Naive thymus-derived CD4-positive, alpha-beta T cell (primary cell): ENCODE measurements around the gene TMED3. TPM values are rescaled to one million over a fixed set of nuclear protein-coding genes. Genes with fewer than 3 reads are reported as not detected.

ENCODE experiments used
- ATAC-seq: fragments of 150-1000 bp; cut with Tn5 transposase; 2 replicates; pipeline ENCODE4 v1.10.0; 2021; ENCODE audit warnings: mild to moderate bottlenecking, moderate library complexity
- CTCF ChIA-PET: fragments of 350-600 bp; sonication (Branson Sonifier 250); formaldehyde crosslinking; loops from one replicate; lab custom pipeline; 2021; ENCODE audit warnings: antibody characterized with exemption; lab: Charles Lee
- POLR2A ChIA-PET: fragments of 350-600 bp; sonication (Branson Sonifier 250); formaldehyde crosslinking; loops from one replicate; lab custom pipeline; 2021; ENCODE audit warnings: antibody characterized with exemption, inconsistent platforms; lab: Charles Lee
- DNase-seq, 9 donors: peaks; one replicate each; pipeline versions ENCODE4 v3.0.0 to v3.0.0-alpha.2; 2020 to 2022; ENCODE audit warnings: mixed read lengths in 1 of 9
- H3K27ac ChIP-seq: one replicate; pipeline ENCODE4 v1.7.0; 2013; ENCODE audit warnings: mild to moderate bottlenecking, low read depth, low read length, moderate library complexity
- H3K27me3 ChIP-seq, 2 donors: one replicate each; pipeline ENCODE4 v1.7.0; 2013; ENCODE audit warnings: low read length in 2 of 2, mild to moderate bottlenecking in 2 of 2, moderate library complexity in 2 of 2; ENCODE audit not compliant: control insufficient read depth in 2 of 2, insufficient read depth in 2 of 2
- H3K36me3 ChIP-seq, 3 experiments: 1 replicate in 2 of 3; 2 replicates in 1 of 3; pipeline ENCODE4 v1.7.0; 2013; ENCODE audit warnings: low read length in 3 of 3, mild to moderate bottlenecking in 3 of 3, moderate library complexity in 1 of 3; ENCODE audit not compliant: insufficient read depth in 3 of 3, control insufficient read depth in 2 of 3
- H3K4me1 ChIP-seq, 2 donors: one replicate each; pipeline ENCODE4 v1.7.0; 2013; ENCODE audit warnings: low read length in 2 of 2, mild to moderate bottlenecking in 2 of 2, moderate library complexity in 1 of 2; ENCODE audit not compliant: control insufficient read depth in 2 of 2, insufficient read depth in 2 of 2
- H3K4me3 ChIP-seq: 2 replicates; pipeline ENCODE4 v1.7.0; 2013; ENCODE audit warnings: mild to moderate bottlenecking, low read length
- H3K9me3 ChIP-seq, 3 experiments: 1 replicate in 2 of 3; 2 replicates in 1 of 3; pipeline ENCODE4 v1.7.0; 2013; ENCODE audit warnings: low read length in 3 of 3; ENCODE audit not compliant: control insufficient read depth in 2 of 3
- H3K27ac Mint-ChIP-seq, 9 donors: one replicate each; pipeline ENCODE4 v1.8.0; 2020 to 2022; ENCODE audit warnings: mixed read lengths in 9 of 9, mild to moderate bottlenecking in 8 of 9, moderate library complexity in 5 of 9, inconsistent platforms in 2 of 9
- H3K27me3 Mint-ChIP-seq, 5 donors: one replicate each; pipeline ENCODE4 v1.8.0; 2021 to 2022; ENCODE audit warnings: mixed read lengths in 5 of 5, mild to moderate bottlenecking in 1 of 5
- H3K36me3 Mint-ChIP-seq, 5 donors: one replicate each; pipeline ENCODE4 v1.8.0; 2020 to 2022; ENCODE audit warnings: mixed read lengths in 5 of 5, mild to moderate bottlenecking in 3 of 5, inconsistent platforms in 1 of 5
- H3K4me1 Mint-ChIP-seq, 7 donors: one replicate each; pipeline ENCODE4 v1.8.0; 2020 to 2022; ENCODE audit warnings: mixed read lengths in 7 of 7, mild to moderate bottlenecking in 3 of 7, inconsistent platforms in 1 of 7
- H3K4me3 Mint-ChIP-seq, 10 donors: one replicate each; pipeline ENCODE4 v1.8.0; 2020 to 2022; ENCODE audit warnings: mild to moderate bottlenecking in 10 of 10, mixed read lengths in 10 of 10, moderate library complexity in 6 of 10, inconsistent platforms in 2 of 10
- H3K9me3 Mint-ChIP-seq, 11 donors: one replicate each; pipeline ENCODE4 v1.8.0; 2020 to 2022; ENCODE audit warnings: mixed read lengths in 11 of 11, mild to moderate bottlenecking in 4 of 11, inconsistent platforms in 1 of 11, moderate library complexity in 1 of 11
- intact Hi-C, 2 donors: fragments of 100-400 bp; cut with micrococcal nuclease; formaldehyde crosslinking; loops; one replicate each; pipeline ENCODE4 v1.15.1; 2023
- polyA plus RNA-seq, 2 donors: library from polyadenylated mRNA; unstranded; fragments of 300-500 nt; fragmentation: Illumina TruSeq; gene quantifications; one replicate each; pipeline ENCODE4 v1.2.3, GENCODE V29; 2021
- total RNA-seq, 6 experiments: library from RNA in 5 of 6; stranded (reverse) in 5 of 6; gene quantifications; 1 replicate in 5 of 6; 2 replicates in 1 of 6; pipeline ENCODE4 v1.2.3 and lab custom pipeline; 2021 to 2026

Gene TMED3
- total and polyA plus RNA-seq, 7 experiments from 2014 or later, result 18.6 to 74.1 (median 21.4) TPM

DNA sequence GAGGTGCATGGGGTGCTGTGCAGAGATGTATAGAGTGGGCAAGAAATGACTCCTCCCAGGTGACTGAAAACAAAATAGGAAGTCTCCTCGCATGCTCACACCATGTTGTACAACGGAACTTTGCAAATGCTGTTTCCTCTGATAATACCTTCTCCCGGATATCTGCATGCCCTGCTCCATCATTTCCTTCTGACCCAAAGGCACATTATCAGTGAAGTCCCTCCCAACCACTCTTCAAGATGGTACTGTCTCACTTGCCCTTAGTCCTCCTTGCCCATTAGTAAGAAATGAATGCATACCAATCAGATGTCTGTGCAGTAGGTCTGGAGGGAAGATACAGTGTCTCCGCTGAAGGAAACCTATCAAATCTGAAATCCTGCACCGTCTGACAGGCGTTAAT is 12.0 kb downstream of the TMED3 start:
- Mint-ChIP-seq H3K4me3 (no peak overlapping the region), H3K27me3 (no peaks in the 10 kb centered on the region), H3K36me3 (peaks cover 22 to 91% (median 66%) of the 10 kb centered on the region in 5 donors), H3K4me1 (peaks cover 0 to 28% (median 20%) of the 10 kb centered on the region in 7 donors), H3K27ac (no peak overlapping the region), H3K9me3 (peaks cover 0 to 1% (median 0%) of the 10 kb centered on the region in 11 donors)
- DNase-seq (no peak), ATAC-seq (no peak)
- no peak overlapping the region for H3K4me3 ChIP-seq
- ChIA-PET CTCF (no interaction called here), POLR2A (no interaction called here)
- no peaks in the 10 kb centered on the region for H3K27me3 ChIP-seq
- intact Hi-C loops, result no loop called here
- no peaks in the 10 kb centered on the region for H3K4me1 ChIP-seq
- peaks cover 0 to 67% (median 9%) of the 10 kb centered on the region in 3 experiments for H3K36me3 ChIP-seq
- no peaks in the 10 kb centered on the region for H3K9me3 ChIP-seq
- H3K27ac ChIP-seq, result no peak overlapping the region

DNA sequence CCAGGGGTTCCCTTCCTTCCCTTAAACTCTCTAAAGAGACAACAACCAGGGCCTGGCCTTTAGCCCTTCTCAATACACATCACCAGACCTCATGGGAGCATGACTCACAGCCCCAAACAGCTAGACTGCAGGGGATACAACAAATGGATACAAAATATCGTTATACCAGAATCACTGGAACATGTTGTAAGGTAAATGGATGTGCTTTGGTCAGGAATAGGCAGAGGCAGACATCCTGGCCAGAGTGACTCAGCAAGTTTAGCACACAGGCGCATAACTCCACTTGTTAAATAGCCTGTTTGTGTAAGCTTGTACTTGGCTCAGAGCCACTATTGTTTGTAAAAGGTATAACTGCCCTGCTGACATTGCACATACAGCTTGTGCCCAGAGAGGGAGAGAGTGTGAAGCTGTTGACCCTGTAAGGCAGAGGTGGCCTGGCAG is 18.3 kb downstream of the TMED3 start:
- no peaks in the 10 kb centered on the region for H3K9me3 ChIP-seq
- Mint-ChIP-seq H3K27ac (no peak overlapping the region), H3K4me3 (no peak overlapping the region), H3K36me3 (peaks cover 0 to 51% (median 37%) of the 10 kb centered on the region in 5 donors), H3K9me3 (peaks cover 0 to 2% (median 0%) of the 10 kb centered on the region in 11 donors), H3K27me3 (no peaks in the 10 kb centered on the region), H3K4me1 (peaks cover 0 to 5% (median 0%) of the 10 kb centered on the region in 7 donors)
- H3K4me3 ChIP-seq, result no peak overlapping the region
- H3K36me3 ChIP-seq, result peaks cover 0 to 22% (median 0%) of the 10 kb centered on the region in 3 experiments
- POLR2A ChIA-PET, result no interaction called here
- intact Hi-C loops, result no loop called here
- CTCF ChIA-PET, result no interaction called here
- no peaks in the 10 kb centered on the region for H3K27me3 ChIP-seq
- DNase-seq (no peak), ATAC-seq (no peak)
- H3K4me1 ChIP-seq, result no peaks in the 10 kb centered on the region
- H3K27ac ChIP-seq, result no peak overlapping the region

DNA sequence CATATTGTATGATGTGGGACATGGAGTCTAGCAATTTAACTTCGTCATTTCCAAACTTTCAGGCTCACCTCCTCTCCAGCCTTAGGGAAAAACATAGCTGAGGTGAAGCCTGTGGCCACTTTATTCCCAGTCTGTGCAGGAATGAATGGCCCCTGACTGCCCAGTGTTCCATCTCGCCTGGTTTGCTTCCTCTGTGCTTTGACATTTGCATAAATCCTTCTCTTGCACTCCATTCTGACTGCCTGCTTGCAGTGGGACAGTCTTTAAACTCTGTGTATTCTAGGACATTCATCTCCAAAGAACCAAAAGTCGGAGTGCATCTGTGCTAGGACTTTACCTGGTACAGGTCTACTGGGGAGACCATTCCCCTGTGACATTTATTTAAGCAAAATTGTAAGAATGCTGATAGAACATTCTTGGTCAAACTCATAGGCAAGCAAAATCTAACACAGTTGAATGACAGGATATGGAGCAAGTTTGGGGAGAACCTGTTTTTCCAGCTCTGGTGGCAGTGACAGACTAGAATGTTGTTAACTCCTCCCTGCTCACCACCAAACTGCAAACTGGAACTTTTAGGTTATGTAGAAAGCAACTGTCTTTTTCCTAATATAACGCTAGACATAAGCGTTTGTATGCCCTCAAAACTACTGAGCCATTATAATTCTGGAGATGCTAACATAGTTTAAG is 22.1 kb downstream of the TMED3 start:
- no peak overlapping the region for H3K4me3 Mint-ChIP-seq
- POLR2A ChIA-PET, result no interaction called here
- H3K9me3 Mint-ChIP-seq, result peaks cover 0 to 2% (median 0%) of the 10 kb centered on the region in 11 donors

DNA sequence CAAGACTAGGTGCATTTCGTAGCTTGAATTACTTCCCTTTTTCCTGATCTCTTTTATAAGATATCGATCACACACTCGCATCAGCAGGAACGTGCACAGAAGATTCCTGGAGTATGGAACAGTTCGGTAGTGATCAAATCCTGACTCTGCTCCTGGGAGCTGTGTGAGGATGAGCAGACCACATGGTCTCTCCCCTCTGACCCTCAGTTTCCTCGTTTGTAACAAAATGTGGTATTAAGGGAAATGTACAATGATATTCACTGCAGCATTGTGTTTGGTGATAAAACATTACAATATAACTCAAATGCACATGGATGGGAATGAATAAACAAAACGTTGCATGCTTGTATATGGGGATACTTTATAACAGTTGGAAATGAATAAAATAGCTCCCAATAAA is 26.7 kb downstream of the TMED3 start:
- no peak overlapping the region for H3K4me3 ChIP-seq
- Mint-ChIP-seq H3K4me3 (no peak overlapping the region), H3K36me3 (peaks cover 0 to 4% (median 0%) of the 10 kb centered on the region in 5 donors), H3K27me3 (no peaks in the 10 kb centered on the region), H3K27ac (no peak overlapping the region), H3K4me1 (peaks cover 0 to 3% (median 0%) of the 10 kb centered on the region in 7 donors), H3K9me3 (no peaks in the 10 kb centered on the region)
- no peaks in the 10 kb centered on the region for H3K9me3 ChIP-seq
- POLR2A ChIA-PET, result no interaction called here
- intact Hi-C loops, result no loop called here
- DNase-seq, result no peak
- no peak overlapping the region for H3K27ac ChIP-seq
- no peaks in the 10 kb centered on the region for H3K27me3 ChIP-seq
- CTCF ChIA-PET, result interaction anchor here (1.0 kb wide), 1 partner anchor 43 kb away, joined by 5 read pairs; no protein-coding TSS in a partner anchor
- no peaks in the 10 kb centered on the region for H3K4me1 ChIP-seq
- H3K36me3 ChIP-seq, result no peaks in the 10 kb centered on the region
- ATAC-seq, result no peak

More for the DNA sequence above, 22.1 kb downstream of the TMED3 start:
- Histone ChIP-seq H3K4me3 (no peak overlapping the region), H3K4me1 (no peaks in the 10 kb centered on the region), H3K36me3 (peaks cover 0 to 7% (median 0%) of the 10 kb centered on the region in 3 experiments), H3K9me3 (no peaks in the 10 kb centered on the region), H3K27me3 (no peaks in the 10 kb centered on the region), H3K27ac (no peak overlapping the region)
- Mint-ChIP-seq H3K27ac (no peak overlapping the region), H3K27me3 (no peaks in the 10 kb centered on the region), H3K36me3 (peaks cover 0 to 16% (median 7%) of the 10 kb centered on the region in 5 donors), H3K4me1 (peaks cover 0 to 2% (median 0%) of the 10 kb centered on the region in 7 donors)
- ATAC-seq, result no peak
- no peak for DNase-seq
- intact Hi-C loops, result no loop called here
- CTCF ChIA-PET, result no interaction called here

DNA sequence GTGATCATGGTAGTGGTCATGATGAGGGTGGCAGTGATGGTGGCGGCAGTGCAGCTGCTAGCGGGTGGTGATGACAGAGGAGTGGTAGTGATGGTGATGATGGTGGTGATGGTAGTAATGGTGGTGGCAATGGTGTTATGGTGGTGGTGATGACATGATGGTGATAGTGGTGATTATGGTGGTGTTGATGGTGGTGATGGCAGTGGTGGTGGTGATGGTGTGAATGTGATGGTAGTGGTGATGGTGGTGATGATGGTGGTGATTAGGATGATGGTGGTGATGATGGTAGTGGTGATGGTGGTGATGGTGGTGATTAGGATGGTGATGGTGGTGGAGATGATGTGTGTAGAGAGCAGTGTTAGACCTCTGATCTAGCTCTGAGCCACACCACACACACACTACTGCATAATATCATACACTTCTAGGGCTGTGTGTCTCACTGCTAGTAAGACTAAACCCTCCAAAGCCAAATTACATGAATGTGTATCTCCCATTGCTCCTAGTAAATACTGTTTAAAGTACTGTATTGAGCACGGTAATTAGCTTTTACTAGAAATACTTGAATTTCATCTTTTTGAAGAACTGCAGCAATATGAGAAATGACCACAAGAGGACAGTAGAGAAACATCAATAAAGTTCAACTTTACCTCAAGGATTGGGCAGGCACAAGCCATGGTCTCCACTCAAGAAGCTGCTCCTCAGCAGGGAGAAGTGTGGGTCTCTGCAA is 28.8 kb downstream of the TMED3 start:
- Histone ChIP-seq H3K4me3 (no peak overlapping the region), H3K9me3 (no peaks in the 10 kb centered on the region), H3K27me3 (no peaks in the 10 kb centered on the region), H3K27ac (no peak overlapping the region), H3K4me1 (no peaks in the 10 kb centered on the region), H3K36me3 (no peaks in the 10 kb centered on the region)
- ATAC-seq, result no peak
- intact Hi-C loops, result no loop called here
- no peaks in the 10 kb centered on the region for H3K27me3 Mint-ChIP-seq
- peaks cover 0 to 3% (median 0%) of the 10 kb centered on the region in 7 donors for H3K4me1 Mint-ChIP-seq
- H3K4me3 Mint-ChIP-seq, result no peak overlapping the region
- no peaks in the 10 kb centered on the region for H3K36me3 Mint-ChIP-seq
- POLR2A ChIA-PET, result no interaction called here
- DNase-seq, result peak in 2 of 9 donors; percentile 3 to 19
- no peaks in the 10 kb centered on the region for H3K9me3 Mint-ChIP-seq
- CTCF ChIA-PET, result interaction anchor here (0.6 to 0.7 kb wide), 2 partner anchors 653 to 836 kb away, joined by 3 to 4 read pairs; no protein-coding TSS in a partner anchor
- peak overlapping the region in 1 of 9 donors; percentile 16 for H3K27ac Mint-ChIP-seq

DNA sequence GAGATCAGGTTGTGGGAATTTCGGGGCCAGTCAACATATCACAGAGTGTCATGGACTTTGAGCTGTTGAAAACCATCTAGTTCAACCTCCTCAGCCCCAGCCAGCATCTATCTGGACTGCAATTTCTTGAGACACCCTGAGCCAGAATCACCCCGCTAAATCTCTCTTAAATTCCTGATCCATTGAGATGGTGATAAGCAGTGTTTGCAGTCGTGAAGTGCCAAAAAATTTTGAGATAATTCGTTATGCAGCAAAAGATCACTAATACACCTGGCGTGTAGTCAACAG is 29.3 kb downstream of the TMED3 start:
- ChIA-PET CTCF (no interaction called here), POLR2A (no interaction called here)
- Histone ChIP-seq H3K27me3 (no peaks in the 10 kb centered on the region), H3K9me3 (no peaks in the 10 kb centered on the region), H3K4me1 (no peaks in the 10 kb centered on the region), H3K4me3 (no peak overlapping the region), H3K36me3 (no peaks in the 10 kb centered on the region), H3K27ac (no peak overlapping the region)
- Mint-ChIP-seq H3K36me3 (peaks cover 0 to under 1% (median 0%) of the 10 kb centered on the region in 5 donors), H3K27me3 (no peaks in the 10 kb centered on the region), H3K4me3 (no peak overlapping the region), H3K9me3 (no peaks in the 10 kb centered on the region), H3K4me1 (peaks cover 0 to 3% (median 0%) of the 10 kb centered on the region in 7 donors), H3K27ac (peak overlapping the region in 1 of 9 donors; percentile 16)
- ATAC-seq, result no peak
- intact Hi-C loops, result no loop called here
- no peak for DNase-seq
